ENCODE results near the gene ARL8B.

DNA sequence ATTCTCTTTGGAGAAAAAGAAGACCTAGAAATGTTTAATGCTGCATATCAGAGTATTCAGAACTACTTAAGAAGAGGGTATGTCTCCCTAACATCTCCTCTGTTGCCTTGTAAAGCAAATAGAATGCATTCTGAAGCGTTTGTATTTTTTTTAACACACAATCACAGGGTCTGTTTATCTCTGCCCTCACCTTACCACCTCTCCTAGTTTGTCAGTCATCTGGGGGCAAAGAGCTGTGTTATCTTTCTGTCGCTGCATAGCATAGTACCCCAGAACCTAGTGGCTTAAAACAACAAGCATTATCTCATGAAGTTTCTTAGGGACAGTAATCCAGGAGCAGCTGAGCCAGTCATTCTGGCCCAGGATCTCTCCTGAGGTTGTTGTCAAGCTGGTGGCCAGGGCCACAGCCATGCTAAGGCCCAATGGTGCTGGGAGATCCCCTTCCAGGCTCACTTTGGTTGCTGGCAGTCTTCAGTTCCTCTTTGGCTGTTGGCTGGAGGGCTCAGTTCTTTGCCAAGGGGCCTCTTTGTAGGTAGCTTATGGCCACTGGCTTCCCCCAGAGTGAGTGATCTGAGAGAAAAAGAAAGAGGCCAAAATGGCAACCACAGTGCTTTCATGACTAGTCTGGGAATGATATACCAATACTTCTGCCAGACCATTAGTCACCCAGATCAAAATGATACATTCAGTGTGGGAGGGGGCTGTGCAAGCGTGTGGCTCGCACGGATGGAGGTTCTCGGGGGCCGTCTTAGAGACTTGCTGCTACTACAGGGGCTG is 83.3 kb downstream of the ARL8B start:
- TF ChIP-seq, protein P1, sequence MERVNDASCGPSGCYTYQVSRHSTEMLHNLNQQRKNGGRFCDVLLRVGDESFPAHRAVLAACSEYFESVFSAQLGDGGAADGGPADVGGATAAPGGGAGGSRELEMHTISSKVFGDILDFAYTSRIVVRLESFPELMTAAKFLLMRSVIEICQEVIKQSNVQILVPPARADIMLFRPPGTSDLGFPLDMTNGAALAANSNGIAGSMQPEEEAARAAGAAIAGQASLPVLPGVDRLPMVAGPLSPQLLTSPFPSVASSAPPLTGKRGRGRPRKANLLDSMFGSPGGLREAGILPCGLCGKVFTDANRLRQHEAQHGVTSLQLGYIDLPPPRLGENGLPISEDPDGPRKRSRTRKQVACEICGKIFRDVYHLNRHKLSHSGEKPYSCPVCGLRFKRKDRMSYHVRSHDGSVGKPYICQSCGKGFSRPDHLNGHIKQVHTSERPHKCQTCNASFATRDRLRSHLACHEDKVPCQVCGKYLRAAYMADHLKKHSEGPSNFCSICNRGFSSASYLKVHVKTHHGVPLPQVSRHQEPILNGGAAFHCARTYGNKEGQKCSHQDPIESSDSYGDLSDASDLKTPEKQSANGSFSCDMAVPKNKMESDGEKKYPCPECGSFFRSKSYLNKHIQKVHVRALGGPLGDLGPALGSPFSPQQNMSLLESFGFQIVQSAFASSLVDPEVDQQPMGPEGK (CRISPR knock-in tag; IDR thresholded peaks at IDR 0.05; ENCODE audit: borderline replicate concordance) = no peak
- TF ChIP-seq, protein P2, sequence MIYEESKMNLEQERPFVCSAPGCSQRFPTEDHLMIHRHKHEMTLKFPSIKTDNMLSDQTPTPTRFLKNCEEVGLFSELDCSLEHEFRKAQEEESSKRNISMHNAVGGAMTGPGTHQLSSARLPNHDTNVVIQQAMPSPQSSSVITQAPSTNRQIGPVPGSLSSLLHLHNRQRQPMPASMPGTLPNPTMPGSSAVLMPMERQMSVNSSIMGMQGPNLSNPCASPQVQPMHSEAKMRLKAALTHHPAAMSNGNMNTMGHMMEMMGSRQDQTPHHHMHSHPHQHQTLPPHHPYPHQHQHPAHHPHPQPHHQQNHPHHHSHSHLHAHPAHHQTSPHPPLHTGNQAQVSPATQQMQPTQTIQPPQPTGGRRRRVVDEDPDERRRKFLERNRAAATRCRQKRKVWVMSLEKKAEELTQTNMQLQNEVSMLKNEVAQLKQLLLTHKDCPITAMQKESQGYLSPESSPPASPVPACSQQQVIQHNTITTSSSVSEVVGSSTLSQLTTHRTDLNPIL (CRISPR knock-in tag; IDR thresholded peaks at IDR 0.05; ENCODE audit: low read depth) = no peak
- TF ChIP-seq ARNTL (CRISPR knock-in tag; IDR thresholded peaks at IDR 0.05; ENCODE audit: borderline replicate concordance, low read depth) (no peak), GLIS3 (CRISPR knock-in tag; IDR thresholded peaks at IDR 0.05) (no peak), ZNF8 (CRISPR knock-in tag; IDR thresholded peaks at IDR 0.05) (no peak), TOX (CRISPR knock-in tag; IDR thresholded peaks at IDR 0.05; ENCODE audit: borderline replicate concordance) (no peak), ZNF565 (CRISPR knock-in tag; conservative IDR thresholded peaks at IDR 0.05; ENCODE audit: low read depth) (no peak)
